Omental fat pad (tissue), 4 donors: Measurements from ENCODE around the gene HAGH. TPM values are rescaled to one million over a fixed set of nuclear protein-coding genes. Genes with fewer than 3 reads are reported as not detected.

ENCODE experiments used
- ATAC-seq: fragments of 150-250 bp; one replicate; pipeline ENCODE4 v1.9.1; 2016; ENCODE audit warnings: mild to moderate bottlenecking, moderate library complexity; ENCODE audit not compliant: low FRiP score
- DNase-seq: peaks from one replicate; pipeline ENCODE4 v3.0.0-alpha.2; 2019; ENCODE audit warnings: low spot score
- CTCF ChIP-seq, 3 donors: fragments of 450-650 bp; IDR thresholded peaks; one replicate each; pipeline ENCODE4 v1.5.1; 2016 to 2017; ENCODE audit warnings: antibody characterized with exemption in 3 of 3, mild to moderate bottlenecking in 3 of 3, moderate library complexity in 2 of 3
- total RNA-seq, 4 donors: library from RNA; depleted of rRNA; stranded (reverse); fragments of >200 nt; gene quantifications; one replicate each; pipeline ENCODE4 v1.1.0, GENCODE V29; 2016

The HAGH gene
- total RNA-seq, 4 donors from 2014 or later: 69.8 to 130 (median 81.5) TPM

- no peak for DNase-seq
- no peak for ATAC-seq
- no peak for TF ChIP-seq CTCF (IDR thresholded peaks at IDR 0.05)
Measured at GRCh38 chr16:1791256-1791942, 35.2 kb downstream of the HAGH start.

- DNase-seq (no peak), ATAC-seq (no peak)
- no peak for TF ChIP-seq CTCF (IDR thresholded peaks at IDR 0.05)
Measured at GRCh38 chr16:1790611-1791255, 35.9 kb downstream of the HAGH start.

DNA sequence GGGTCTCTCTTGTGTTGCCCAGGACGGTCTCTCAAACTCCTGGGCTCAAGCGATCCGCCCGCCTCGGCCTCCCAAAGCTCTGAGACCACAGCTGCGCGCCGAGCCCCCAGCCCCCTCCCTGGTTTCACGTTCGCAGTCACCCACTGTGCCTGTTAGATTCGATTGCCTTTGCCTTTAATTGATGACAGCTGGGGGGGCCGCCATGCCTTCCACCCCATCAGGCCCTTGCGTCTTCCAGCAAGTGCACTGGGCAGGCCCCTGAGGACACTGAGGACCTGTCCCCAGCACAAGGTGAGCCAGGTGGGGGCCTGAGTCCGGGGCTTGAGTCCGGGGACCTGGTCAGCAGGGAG, 36.4 kb downstream of the HAGH start:
- ATAC-seq: no peak
- no peak for DNase-seq
- TF ChIP-seq CTCF (IDR thresholded peaks at IDR 0.05): no peak

DNA sequence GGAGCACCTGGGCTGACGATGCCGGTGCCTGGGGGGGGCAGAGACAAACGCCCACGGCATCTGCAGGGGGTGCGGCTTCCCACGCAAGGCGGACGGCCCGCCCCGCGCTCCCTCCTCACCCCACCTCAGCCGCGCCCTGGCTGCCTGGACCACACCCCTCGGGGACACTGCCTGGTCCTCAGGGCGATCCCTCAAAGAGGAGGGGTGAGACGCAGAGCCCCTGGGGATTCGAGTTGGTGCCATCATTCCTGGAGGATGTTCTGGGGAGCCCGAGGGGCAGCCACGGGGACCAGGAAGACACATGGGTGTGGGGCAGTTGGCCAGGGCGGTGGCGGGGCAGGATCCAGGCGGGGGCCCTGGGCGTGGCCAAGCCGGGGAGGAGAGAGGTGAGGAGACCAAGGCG, 37.0 kb downstream of the HAGH start:
- no peak for TF ChIP-seq CTCF (IDR thresholded peaks at IDR 0.05)
- ATAC-seq (no peak), DNase-seq (no peak)

GRCh38 chr16:1788708-1789100, 37.9 kb downstream of the HAGH start:
- no peak for ATAC-seq
- DNase-seq: no peak
- no peak for TF ChIP-seq CTCF (IDR thresholded peaks at IDR 0.05)

GRCh38 chr16:1788095-1788707, 38.4 kb downstream of the HAGH start:
- TF ChIP-seq CTCF (IDR thresholded peaks at IDR 0.05): no peak
- DNase-seq: no peak
- ATAC-seq: no peak
